ENCODE results near the gene PROCR. TPM values are rescaled to one million over a fixed set of nuclear protein-coding genes. Genes with fewer than 3 reads are reported as not detected.
"Not testable (repeated sequence)": the region's sequence is repeated elsewhere in the genome, so short reads cannot be mapped to it uniquely, and the experiment has no call there.

Gene PROCR
- total RNA-seq, 1 donor from 2014 or later = 8.1 TPM

GRCh38 chr20:35193031-35193791 lies 21.3 kb downstream of the PROCR start:
- not testable (repeated sequence) for ATAC-seq

GRCh38 chr20:35196313-35196712 lies 24.4 kb downstream of the PROCR start:
- no peak for ATAC-seq

- ATAC-seq = peak; percentile 32
These were observed 27.9 kb downstream of the PROCR start for GRCh38 chr20:35199740-35200139.

GRCh38 chr20:35200267-35200666 lies 28.4 kb downstream of the PROCR start:
- peak; percentile 72 for ATAC-seq

GRCh38 chr20:35201467-35201866 lies 29.6 kb downstream of the PROCR start:
- not testable (repeated sequence) for ATAC-seq

- ATAC-seq = no peak
These were observed 34.9 kb downstream of the PROCR start for GRCh38 chr20:35206802-35207201.

- peak; percentile 92 for ATAC-seq
These were observed 36.2 kb downstream of the PROCR start for GRCh38 chr20:35207950-35208611.

- ATAC-seq = no peak
These were observed 43.4 kb downstream of the PROCR start for GRCh38 chr20:35215066-35215956.

GRCh38 chr20:35216541-35216940 lies 44.7 kb downstream of the PROCR start:
- ATAC-seq = no peak

GRCh38 chr20:35223941-35224340 lies 52.1 kb downstream of the PROCR start:
- no peak for ATAC-seq

- ATAC-seq = no peak
These were observed 52.7 kb downstream of the PROCR start for GRCh38 chr20:35224536-35224935.

GRCh38 chr20:35225319-35226125 lies 53.6 kb downstream of the PROCR start:
- no peak for ATAC-seq

GRCh38 chr20:35226126-35226883 lies 54.4 kb downstream of the PROCR start, which contains the start of gene MMP24:
MMP24 (plus strand) TSS chr20:35226690; CDS start chr20:35226739, 49 bp downstream.
- ATAC-seq = no peak

Other genes starting within 250 kb of the PROCR start
- 56.9 TPM for gene GSS, start 216.3 kb upstream of the PROCR start, total RNA-seq
- not detected for gene MYH7B, start 216.2 kb upstream of the PROCR start, total RNA-seq
- 29.8 TPM for gene TRPC4AP, start 79.3 kb upstream of the PROCR start, total RNA-seq
- 13.7 TPM for gene EDEM2, start 24.7 kb upstream of the PROCR start, total RNA-seq
- gene MMP24, start 54.6 kb downstream of the PROCR start, total RNA-seq = 0.08 TPM
- gene MMP24OS, start 106.0 kb downstream of the PROCR start, total RNA-seq = 57.6 TPM
- 256 TPM for gene EIF6, start 112.7 kb downstream of the PROCR start, total RNA-seq
- gene FAM83C, start 120.4 kb downstream of the PROCR start, total RNA-seq = 39.1 TPM
- 32.5 TPM for gene UQCC1, start 239.9 kb downstream of the PROCR start, total RNA-seq